HEK293 (cell line): ENCODE measurements around the gene SERTAD1.

Experiments
- CTCF ChIP-seq: fragments of 450-650 bp; formaldehyde crosslinking; IDR thresholded peaks from 2 replicates; pipeline ENCODE4 v1.5.1; 2016; ENCODE audit warnings: missing biosample characterization, missing genetic modification characterization
- ELK4 ChIP-seq: IDR thresholded peaks from 2 replicates; pipeline ENCODE4 v1.6.1; 2011; ENCODE audit warnings: mild to moderate bottlenecking, low read depth, low read length, borderline replicate concordance
- GFI1B ChIP-seq: fragments of 450-650 bp; formaldehyde crosslinking; IDR thresholded peaks from 2 replicates; pipeline ENCODE4 v1.5.1; 2016; ENCODE audit warnings: missing biosample characterization, missing genetic modification characterization
- GLIS2 ChIP-seq: fragments of 450-650 bp; formaldehyde crosslinking; IDR thresholded peaks from 2 replicates; pipeline ENCODE4 v1.5.1; 2016; ENCODE audit warnings: missing biosample characterization, missing genetic modification characterization
- HOXC10 ChIP-seq: sonication (generic); formaldehyde crosslinking; IDR thresholded peaks from 2 replicates; pipeline ENCODE4 v1.8.1; 2023; ENCODE audit warnings: mild to moderate bottlenecking, missing genetic modification reagents
- KLF1 ChIP-seq: fragments of 450-650 bp; formaldehyde crosslinking; IDR thresholded peaks from 2 replicates; pipeline ENCODE4 v1.5.1; 2016; ENCODE audit warnings: missing biosample characterization, missing genetic modification characterization
- MEIS1 ChIP-seq: sonication (generic); formaldehyde crosslinking; IDR thresholded peaks from 2 replicates; pipeline ENCODE4 v1.8.1; 2022; ENCODE audit warnings: missing genetic modification reagents, mild to moderate bottlenecking, borderline replicate concordance
- PRDM10 ChIP-seq: fragments of 450-650 bp; formaldehyde crosslinking; IDR thresholded peaks from 2 replicates; pipeline ENCODE4 v1.5.1; 2016; ENCODE audit warnings: missing biosample characterization, missing genetic modification characterization
- REPIN1 ChIP-seq: fragments of 450-650 bp; formaldehyde crosslinking; IDR thresholded peaks from 2 replicates; pipeline ENCODE4 v1.5.1; 2017; ENCODE audit warnings: missing biosample characterization, missing genetic modification characterization, low read depth
- REST ChIP-seq: fragments of 450-650 bp; formaldehyde crosslinking; IDR thresholded peaks from 2 replicates; pipeline ENCODE4 v1.5.1; 2016; ENCODE audit warnings: missing biosample characterization, missing genetic modification characterization
- YY1 ChIP-seq: fragments of 450-650 bp; formaldehyde crosslinking; IDR thresholded peaks from 2 replicates; pipeline ENCODE4 v1.5.1; 2018; ENCODE audit warnings: missing biosample characterization, missing genetic modification characterization
- ZBTB1 ChIP-seq: fragments of 450-650 bp; formaldehyde crosslinking; IDR thresholded peaks from 2 replicates; pipeline ENCODE4 v1.5.1; 2016; ENCODE audit warnings: missing biosample characterization, missing genetic modification characterization
- ZBTB48 ChIP-seq: fragments of 450-650 bp; formaldehyde crosslinking; IDR thresholded peaks from 2 replicates; pipeline ENCODE4 v1.5.1; 2016; ENCODE audit warnings: missing biosample characterization, missing genetic modification characterization
- ZNF121 ChIP-seq: fragments of 450-650 bp; formaldehyde crosslinking; IDR thresholded peaks from 2 replicates; pipeline ENCODE4 v1.5.1; 2016; ENCODE audit warnings: missing biosample characterization, missing genetic modification characterization
- ZNF202 ChIP-seq: fragments of 450-650 bp; formaldehyde crosslinking; IDR thresholded peaks from 2 replicates; pipeline ENCODE4 v1.5.1; 2016; ENCODE audit warnings: missing biosample characterization, missing genetic modification characterization, borderline replicate concordance
- ZNF23 ChIP-seq: fragments of 450-650 bp; formaldehyde crosslinking; IDR thresholded peaks from 2 replicates; pipeline ENCODE4 v1.5.1; 2016; ENCODE audit warnings: missing biosample characterization, missing genetic modification characterization, borderline replicate concordance
- ZNF433 ChIP-seq: fragments of 450-650 bp; formaldehyde crosslinking; IDR thresholded peaks from 2 replicates; pipeline ENCODE4 v1.5.1; 2016; ENCODE audit warnings: missing biosample characterization, missing genetic modification characterization, low read depth
- ZNF558 ChIP-seq: fragments of 450-650 bp; formaldehyde crosslinking; IDR thresholded peaks from 2 replicates; pipeline ENCODE4 v1.5.1; 2016; ENCODE audit warnings: missing biosample characterization, missing genetic modification characterization
- ZNF580 ChIP-seq: fragments of 450-650 bp; formaldehyde crosslinking; IDR thresholded peaks from 2 replicates; pipeline ENCODE4 v1.5.1; 2016; ENCODE audit warnings: missing biosample characterization, missing genetic modification characterization
- ZNF645 ChIP-seq: fragments of 450-650 bp; formaldehyde crosslinking; IDR thresholded peaks from 2 replicates; pipeline ENCODE4; 2016; ENCODE audit warnings: missing biosample characterization, missing genetic modification characterization
- ZNF707 ChIP-seq: fragments of 450-650 bp; formaldehyde crosslinking; IDR thresholded peaks from 2 replicates; pipeline ENCODE4 v1.5.1; 2016; ENCODE audit warnings: missing biosample characterization, missing genetic modification characterization
- ZNF785 ChIP-seq: fragments of 450-650 bp; formaldehyde crosslinking; IDR thresholded peaks from 2 replicates; pipeline ENCODE4 v1.5.1; 2016; ENCODE audit warnings: missing biosample characterization, missing genetic modification characterization
- ZNF792 ChIP-seq: fragments of 450-650 bp; formaldehyde crosslinking; IDR thresholded peaks from 2 replicates; pipeline ENCODE4 v1.5.1; 2016; ENCODE audit warnings: missing biosample characterization, missing genetic modification characterization
- ZNF837 ChIP-seq: fragments of 450-650 bp; formaldehyde crosslinking; IDR thresholded peaks from 2 replicates; pipeline ENCODE4 v1.5.1; 2016; ENCODE audit warnings: missing biosample characterization, missing genetic modification characterization
- ZSCAN23 ChIP-seq: fragments of 450-650 bp; formaldehyde crosslinking; IDR thresholded peaks from 2 replicates; pipeline ENCODE4 v1.5.1; 2016; ENCODE audit warnings: missing biosample characterization, missing genetic modification characterization
- ZSCAN30 ChIP-seq: fragments of 450-650 bp; IDR thresholded peaks from 2 replicates; pipeline ENCODE4 v1.5.1; 2018; ENCODE audit warnings: missing biosample characterization, mild to moderate bottlenecking, missing genetic modification characterization, moderate library complexity

SERTAD1 gene

GRCh38 chr19:40425450-40426287 lies at the start of gene SERTAD1 (continued):
- TF ChIP-seq ZNF202 (no peak), ZNF785 (peak; percentile 67; the same call in 1 of the 2 replicates), MEIS1 (no peak), REPIN1 (tag by site-specific recombination) (0 out of 2 replicates have a peak, but pooled peaks have one; percentile 74), ZNF558 (tag by site-specific recombination) (no peak), ZNF23 (no peak), ZNF121 (tag by site-specific recombination) (peak; percentile 91; the same call in 1 of the 2 replicates), ZSCAN23 (tag by site-specific recombination) (0 out of 2 replicates have a peak, but pooled peaks have one; percentile 9), ZNF792 (peak; percentile 58; the same call in 1 of the 2 replicates), GLIS2 (tag by site-specific recombination) (no peak; the same call in none of the 2 replicates), CTCF (peak; percentile 98), ELK4 (no peak; the same call in 1 of the 2 replicates), REST (tag by site-specific recombination) (0 out of 2 replicates have a peak, but pooled peaks have one; percentile 36), ZBTB1 (tag by site-specific recombination) (no peak), ZNF580 (peak; percentile 92; the same call in 1 of the 2 replicates), ZNF645 (tag by site-specific recombination) (no peak), PRDM10 (no peak), ZBTB48 (tag by site-specific recombination) (peak; percentile 73), GFI1B (tag by site-specific recombination) (peak; percentile 12; the same call in 1 of the 2 replicates), ZSCAN30 (tag by site-specific recombination) (peak; percentile 95), HOXC10 (no peak), YY1 (0 out of 2 replicates have a peak, but pooled peaks have one; percentile 54), ZNF433 (tag by site-specific recombination) (no peak), KLF1 (tag by site-specific recombination) (peak; percentile 56), ZNF707 (tag by site-specific recombination) (no peak), ZNF837 (peak; percentile 95)
